HG02973 (cell line): ENCODE measurements around the gene PKNOX2.

Experiments used
- ATAC-seq: cut with Tn5 transposase; IDR thresholded peaks from one replicate; pipeline ENCODE4 v1.9.1; 2021; ENCODE audit warnings: moderate library complexity; ENCODE audit not compliant: unreplicated experiment

Gene PKNOX2

DNA sequence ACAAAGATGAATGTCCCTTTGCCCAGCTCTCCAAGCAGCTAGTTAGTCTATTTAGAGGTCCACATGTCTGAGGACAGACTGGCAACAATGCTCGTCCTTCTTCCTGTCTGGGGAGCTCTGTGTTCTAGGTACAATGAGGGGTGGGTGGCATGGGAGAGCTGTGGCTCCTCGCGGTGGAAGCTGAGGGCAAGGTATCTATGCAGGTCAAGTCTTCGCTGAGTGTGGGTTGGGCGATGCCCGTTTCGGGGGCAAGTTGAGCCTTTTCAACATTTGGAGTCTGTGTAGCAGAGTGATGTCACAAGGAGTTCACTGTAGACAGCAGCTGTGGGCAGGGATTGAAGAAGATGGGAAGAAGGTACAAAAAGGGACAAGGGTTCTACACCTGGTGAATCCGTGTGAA is 168.3 kb downstream of the PKNOX2 start:
- no peak for ATAC-seq

GRCh38 chr11:125333354-125334073 is 169.0 kb downstream of the PKNOX2 start:
- no peak for ATAC-seq

- ATAC-seq = no peak
These were observed 170.6 kb downstream of the PKNOX2 start for GRCh38 chr11:125335106-125335505.

- ATAC-seq = no peak
These were observed 173.6 kb downstream of the PKNOX2 start for GRCh38 chr11:125337836-125338834.

GRCh38 chr11:125338886-125339811 is 174.6 kb downstream of the PKNOX2 start:
- ATAC-seq = no peak

GRCh38 chr11:125341676-125342075 is 177.1 kb downstream of the PKNOX2 start:
- ATAC-seq = no peak

DNA sequence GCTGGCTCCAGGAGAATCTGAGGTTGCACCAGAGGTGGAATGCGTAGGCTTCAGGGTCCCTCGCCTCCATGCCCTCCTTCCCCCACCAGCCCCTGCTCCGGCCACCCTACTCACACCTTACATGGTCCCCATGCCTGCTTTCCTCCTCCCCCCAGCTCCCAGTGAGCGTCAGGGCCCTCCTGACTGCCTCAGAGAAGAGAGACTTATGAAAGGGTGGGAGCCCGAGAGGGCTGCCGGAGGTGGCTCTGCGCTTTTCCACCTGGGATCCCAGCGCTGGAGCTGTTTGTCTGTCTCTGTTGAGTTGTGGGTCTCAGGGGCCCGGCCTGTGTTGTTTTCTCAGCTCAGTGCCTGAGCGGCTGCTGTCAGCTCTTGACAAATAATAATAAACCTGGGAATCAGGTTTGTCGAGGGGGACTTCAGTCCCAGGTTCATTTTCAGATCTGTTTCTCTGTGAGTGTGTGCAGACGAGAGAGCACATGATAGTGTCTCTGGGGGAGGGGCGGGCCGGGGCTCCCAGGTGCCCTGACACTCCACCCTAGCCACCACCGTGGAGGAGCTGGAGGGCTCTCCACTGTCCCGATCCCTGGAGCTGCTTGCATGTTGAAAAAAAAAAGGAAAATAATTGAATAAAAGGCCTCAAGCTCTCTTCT is 177.9 kb downstream of the PKNOX2 start:
- no peak for ATAC-seq

DNA sequence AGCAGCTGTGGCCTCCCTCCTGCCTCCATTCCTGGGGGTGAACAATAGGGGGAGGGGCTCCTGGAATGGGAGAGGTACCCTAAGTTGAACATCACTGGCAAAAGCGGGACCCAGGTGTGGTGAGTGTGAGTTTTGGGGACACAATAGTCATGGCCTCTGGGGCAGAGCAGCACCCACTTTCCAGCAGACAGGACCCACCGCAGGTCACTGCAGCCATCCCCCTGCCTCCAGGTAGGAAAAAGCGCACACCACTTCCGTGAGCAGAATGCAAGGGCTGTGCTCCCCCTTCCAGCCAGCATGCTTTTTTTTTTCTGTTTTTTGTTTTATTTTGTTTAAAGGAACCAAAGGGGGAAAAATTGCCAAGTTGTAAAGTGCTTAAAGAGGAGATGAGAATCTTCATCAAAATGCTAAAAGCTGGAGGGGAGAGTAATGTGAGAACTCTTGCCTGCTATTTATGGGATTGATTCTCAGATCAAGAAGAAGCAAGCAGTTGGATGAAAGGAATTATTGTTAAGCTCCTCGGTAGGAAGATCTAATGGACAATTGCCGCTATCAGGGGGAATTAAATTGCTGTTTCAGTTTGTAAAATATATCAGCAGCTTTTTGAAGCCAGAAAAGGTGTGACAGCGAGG is 178.7 kb downstream of the PKNOX2 start:
- no peak for ATAC-seq

- ATAC-seq = no peak
These were observed 179.2 kb downstream of the PKNOX2 start for GRCh38 chr11:125343718-125344131.

DNA sequence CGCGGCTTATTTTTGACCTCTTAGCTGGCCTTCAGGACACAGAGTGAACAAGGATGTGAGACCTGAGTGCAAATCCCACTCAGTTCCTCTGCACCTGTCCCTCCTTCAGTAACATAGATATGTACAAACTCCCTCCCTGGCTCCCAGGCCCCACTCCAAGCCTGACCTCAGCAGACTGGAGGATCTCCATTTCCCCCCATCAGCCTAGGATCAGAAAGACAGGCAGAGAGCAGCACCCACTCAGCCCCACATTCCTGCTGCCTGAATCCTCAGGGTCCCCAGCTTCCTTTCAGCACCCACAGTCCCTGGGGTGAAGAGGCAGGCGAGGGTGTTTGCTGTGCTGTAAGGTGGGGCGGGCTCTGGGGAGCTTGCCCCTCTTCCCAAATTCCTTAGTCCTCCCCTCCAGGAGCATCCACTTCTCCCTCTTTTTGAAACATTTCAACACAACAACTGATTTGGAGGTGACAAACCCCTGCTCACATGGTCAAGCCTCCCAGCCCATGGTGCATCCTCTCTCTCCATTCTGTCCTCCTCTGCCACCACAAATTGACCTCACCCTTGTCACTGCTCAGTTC is 180.4 kb downstream of the PKNOX2 start:
- ATAC-seq = no peak

DNA sequence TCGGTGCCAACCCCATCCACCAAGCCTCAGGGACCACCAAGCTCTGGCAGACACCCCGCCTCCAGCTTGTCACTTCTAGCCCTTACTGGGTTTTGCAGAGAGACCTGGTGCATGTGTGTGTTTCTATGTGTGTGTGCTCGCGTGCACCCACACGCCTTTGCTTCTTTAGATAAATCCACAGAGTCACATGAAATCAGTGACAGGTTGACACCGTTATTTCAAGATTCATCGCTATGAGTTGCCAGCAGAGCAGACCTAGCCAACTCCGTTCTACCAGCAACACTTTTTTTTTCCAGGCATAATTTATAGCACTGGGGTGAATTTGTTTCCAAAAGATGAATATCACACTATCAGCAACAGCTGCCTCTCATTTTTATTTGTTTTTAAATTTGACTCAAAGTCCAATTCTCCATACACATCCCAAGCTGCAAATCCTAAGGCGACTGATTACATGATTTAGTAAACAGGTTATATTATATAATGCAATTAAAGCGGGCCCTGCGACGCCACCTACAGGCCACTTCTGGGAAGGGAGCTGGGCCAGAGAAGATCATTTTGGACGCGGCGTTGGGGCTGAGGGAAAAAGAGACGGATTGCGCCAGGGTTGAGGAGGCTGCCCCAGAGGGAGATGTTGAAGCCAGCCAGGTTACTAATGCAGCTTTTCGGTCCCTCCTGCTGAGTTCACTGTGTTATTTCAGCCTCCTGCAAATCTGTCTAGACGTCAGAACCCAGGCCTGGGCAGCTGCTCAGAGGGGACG is 181.0 kb downstream of the PKNOX2 start:
- no peak for ATAC-seq

DNA sequence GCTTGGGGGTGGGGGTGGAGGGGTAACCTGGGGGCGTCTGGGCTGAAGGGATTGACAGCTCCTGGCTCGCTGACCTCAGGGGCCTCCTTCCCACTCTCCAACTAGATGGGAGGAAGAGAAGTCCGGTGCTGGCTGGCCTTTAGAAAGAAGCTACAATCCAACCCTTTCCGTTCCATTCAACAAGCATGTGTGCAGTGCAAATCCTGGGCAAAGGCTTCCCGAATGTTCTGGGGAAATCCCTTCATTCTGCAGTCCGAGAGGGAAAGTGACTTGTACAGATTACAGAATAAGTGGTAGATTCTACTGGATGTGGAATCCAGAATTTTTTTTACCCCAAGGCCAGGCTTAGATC is 181.6 kb downstream of the PKNOX2 start:
- ATAC-seq = no peak

DNA sequence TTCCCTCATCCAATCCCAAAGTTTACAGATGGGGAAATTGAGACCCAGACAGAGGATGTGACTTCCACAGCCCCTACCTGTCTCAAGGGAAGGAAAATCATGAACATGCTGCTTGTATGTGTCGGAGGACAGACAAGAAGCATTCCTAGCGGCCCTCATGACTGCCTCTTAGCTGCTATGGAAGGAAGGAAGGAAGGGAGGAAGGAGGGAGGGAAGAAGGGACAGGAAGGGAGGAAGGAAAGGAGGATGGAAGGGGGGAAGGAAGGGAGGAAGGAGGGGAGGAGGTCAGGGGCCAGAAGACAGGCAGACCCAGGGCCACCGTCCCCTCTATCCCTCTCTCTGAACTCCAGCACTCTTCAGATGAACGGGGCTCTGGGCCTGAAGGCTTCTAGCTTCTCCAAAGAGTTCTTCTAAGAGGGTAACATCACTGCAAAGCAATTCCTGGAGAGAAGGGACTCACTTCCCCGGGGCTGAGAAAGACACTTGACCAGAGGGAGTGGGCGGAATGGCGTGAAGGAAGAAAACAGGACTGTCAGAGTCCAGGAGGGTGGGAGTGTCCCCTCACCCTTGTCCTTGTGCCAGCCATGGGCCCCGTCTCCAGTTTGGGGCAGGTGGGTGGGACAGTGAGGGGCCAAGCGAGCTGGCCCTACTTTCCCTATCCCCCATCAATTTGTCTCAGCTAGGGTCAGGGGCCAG is 182.2 kb downstream of the PKNOX2 start:
- no peak for ATAC-seq

GRCh38 chr11:125347261-125347585 is 182.7 kb downstream of the PKNOX2 start:
- ATAC-seq = no peak

DNA sequence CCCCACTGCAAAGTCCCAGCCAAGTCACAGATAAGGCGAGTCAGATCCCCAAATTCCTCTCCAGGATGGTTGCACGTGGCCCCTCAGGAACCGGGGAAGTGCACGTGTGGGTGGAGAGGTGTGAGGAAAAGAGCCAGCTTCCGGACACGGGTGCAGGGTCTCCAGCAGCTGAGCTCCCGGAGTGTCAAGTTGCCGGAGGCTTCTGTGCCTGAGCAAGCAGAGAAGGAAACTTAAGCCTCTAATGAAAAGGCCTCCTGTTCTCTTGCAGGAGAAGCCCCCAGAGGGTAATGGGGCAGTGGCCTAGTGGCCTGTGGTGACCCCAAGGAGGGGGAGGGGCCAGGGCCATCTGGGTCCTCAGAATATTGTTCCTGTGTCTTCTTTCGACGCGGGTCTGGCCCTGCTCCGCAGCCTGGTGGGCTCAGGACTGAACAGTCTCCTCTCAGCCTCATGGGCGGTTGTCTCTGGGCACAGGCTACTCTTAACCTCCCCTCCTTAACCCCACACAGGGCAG is 183.6 kb downstream of the PKNOX2 start:
- ATAC-seq = no peak

DNA sequence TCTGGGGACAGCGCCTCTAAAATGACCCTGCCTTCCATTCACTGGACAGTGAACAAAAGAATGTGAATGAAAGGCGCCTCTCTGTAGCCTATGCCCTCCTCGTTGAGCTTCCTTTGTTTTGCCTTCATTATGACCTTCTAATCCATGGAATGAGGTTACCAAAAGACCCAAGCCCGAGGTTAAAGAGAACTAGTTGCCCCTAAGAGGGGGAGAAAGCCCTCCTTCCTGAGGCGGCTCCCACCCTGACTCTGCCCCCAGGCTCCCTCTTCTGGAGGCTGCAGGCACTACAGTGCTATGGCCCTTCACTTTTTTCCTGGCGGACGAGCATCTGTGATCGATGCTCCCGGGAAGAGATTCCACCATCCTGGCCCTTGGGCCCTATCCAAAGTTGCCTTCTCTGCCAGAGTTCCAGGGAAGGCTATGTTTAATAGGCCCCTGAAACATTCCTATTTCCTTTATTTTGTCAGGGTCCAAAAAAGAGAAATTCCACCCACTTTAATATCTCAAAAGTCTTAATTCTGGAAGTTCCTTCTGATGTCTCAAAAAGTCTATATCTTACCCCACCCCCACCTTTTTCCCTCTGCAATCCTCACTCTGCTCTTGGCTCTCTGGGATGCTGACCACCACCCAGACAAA is 184.2 kb downstream of the PKNOX2 start:
- no peak for ATAC-seq

- no peak for ATAC-seq
These were observed 185.9 kb downstream of the PKNOX2 start for GRCh38 chr11:125350206-125351032.
